GM12873 (cell line): ENCODE measurements around the gene LMF2.

Experiments used
- TF ChIP-seq, protein P1 (sequence below): IDR thresholded peaks from 2 replicates; pipeline ENCODE4 v1.5.1; 2012; ENCODE audit warnings: low read depth, mild to moderate bottlenecking, moderate library complexity, low read length, control low read depth; ENCODE audit not compliant: insufficient read depth; ENCODE audit errors: missing control alignments

The LMF2 gene

GRCh38 chr22:50527921-50528681, 20.6 kb upstream of the LMF2 start:
- TF ChIP-seq, protein P1, sequence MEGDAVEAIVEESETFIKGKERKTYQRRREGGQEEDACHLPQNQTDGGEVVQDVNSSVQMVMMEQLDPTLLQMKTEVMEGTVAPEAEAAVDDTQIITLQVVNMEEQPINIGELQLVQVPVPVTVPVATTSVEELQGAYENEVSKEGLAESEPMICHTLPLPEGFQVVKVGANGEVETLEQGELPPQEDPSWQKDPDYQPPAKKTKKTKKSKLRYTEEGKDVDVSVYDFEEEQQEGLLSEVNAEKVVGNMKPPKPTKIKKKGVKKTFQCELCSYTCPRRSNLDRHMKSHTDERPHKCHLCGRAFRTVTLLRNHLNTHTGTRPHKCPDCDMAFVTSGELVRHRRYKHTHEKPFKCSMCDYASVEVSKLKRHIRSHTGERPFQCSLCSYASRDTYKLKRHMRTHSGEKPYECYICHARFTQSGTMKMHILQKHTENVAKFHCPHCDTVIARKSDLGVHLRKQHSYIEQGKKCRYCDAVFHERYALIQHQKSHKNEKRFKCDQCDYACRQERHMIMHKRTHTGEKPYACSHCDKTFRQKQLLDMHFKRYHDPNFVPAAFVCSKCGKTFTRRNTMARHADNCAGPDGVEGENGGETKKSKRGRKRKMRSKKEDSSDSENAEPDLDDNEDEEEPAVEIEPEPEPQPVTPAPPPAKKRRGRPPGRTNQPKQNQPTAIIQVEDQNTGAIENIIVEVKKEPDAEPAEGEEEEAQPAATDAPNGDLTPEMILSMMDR = no peak

DNA sequence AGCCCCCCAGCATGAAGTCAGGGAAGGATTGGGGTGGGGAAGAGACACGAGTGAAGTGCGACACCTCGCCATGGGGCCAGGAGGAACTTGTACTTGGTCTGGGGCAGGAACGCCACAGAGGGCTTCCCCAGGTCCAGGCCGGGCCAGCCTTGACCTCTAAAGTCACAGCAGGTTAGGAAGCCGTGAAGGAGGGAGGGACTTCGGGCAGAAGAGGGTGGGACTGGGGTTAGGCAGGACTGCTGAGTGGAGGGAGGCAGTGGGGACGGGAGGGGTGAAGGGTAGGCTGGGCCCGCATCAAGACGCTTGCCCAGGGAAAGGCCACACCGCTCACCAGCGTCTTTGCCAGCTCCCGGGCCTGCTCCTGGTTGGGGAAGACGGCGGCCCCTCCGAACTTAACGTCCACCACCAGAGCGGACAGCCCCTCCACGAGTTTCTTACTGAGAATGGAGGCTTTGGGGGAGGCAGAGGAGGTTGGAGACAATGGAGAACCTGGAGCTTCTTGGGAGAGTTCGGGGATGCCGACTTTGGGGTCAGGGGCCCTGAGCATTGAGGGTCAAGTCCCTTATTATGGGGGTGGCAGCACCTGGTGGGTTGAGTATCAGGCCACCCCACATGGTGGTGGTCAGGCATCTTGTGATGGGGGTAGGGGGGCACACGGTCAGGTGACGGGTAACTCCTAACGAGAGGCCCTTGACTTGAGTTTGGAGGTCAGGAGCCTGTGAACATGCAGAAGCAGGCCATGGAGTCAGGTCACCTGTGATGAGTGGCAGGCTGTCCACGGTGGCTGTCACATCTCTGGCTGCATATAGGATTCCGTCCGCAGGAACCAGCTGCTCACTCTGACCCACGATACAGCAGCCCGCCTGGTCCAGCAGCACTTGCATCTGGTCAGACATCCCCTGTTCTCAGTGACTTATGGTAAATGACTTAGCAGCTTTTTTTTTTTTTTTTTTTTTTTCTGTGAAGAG, 19.6 kb upstream of the LMF2 start:
- TF ChIP-seq, protein P1 = no peak

DNA sequence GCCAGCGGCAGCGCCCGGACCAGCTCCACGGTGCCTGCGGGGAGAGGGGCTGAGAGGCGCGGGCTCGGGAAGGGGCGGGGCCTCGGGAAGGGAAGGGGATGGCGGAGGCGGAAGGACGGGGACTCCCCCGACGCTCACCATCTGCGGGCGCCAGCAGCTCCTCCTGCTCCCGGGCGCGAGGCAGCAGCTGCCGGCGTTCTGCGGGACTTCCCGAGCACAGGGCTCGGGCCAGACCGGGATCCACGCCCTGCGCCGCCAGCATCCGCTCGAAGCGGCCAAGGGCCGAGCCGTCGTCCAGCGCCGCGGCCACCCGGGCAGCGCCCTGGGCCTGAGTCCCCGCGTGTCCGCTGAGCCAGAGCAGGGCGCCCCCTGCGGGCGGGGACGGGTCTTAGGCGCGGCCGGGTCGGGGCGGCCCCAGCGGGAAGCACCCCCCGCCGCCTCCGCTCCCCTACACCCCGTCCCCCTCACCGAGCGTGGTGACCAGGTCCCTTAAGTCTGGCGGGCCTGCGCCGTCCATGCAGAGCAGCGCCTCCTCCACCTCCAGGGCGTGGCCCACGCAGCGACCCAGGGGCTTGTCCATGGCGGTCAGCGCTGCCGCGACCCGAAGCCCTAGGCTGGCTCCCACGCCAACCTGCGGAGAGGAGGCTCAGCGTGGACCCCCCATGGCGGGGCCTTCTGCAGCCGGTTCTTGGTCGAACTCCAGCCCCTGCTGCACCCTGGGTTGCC, 18.8 kb upstream of the LMF2 start:
- TF ChIP-seq, protein P1 = peak; percentile 77

DNA sequence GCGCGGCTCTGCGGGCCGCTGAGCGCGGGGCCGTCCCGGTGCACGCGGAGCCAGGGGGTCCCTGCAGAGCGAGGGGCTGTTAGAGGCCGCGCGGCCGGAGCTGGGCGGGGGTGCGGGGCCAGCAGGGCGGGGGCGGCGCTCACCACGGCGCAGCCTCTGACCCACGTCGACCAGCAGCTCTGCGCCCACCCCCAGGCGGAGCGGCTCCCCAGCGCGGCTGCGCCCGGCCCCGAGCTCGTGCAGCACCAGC, 18.3 kb upstream of the LMF2 start:
- TF ChIP-seq, protein P1 = no peak

GRCh38 chr22:50525104-50525857, 17.8 kb upstream of the LMF2 start, which contains the start of gene SCO2:
Gene SCO2 (minus strand): TSS chr22:50525598. CDS start chr22:50524411, 1,187 bp downstream.
- TF ChIP-seq, protein P1 = peak; percentile 63

DNA sequence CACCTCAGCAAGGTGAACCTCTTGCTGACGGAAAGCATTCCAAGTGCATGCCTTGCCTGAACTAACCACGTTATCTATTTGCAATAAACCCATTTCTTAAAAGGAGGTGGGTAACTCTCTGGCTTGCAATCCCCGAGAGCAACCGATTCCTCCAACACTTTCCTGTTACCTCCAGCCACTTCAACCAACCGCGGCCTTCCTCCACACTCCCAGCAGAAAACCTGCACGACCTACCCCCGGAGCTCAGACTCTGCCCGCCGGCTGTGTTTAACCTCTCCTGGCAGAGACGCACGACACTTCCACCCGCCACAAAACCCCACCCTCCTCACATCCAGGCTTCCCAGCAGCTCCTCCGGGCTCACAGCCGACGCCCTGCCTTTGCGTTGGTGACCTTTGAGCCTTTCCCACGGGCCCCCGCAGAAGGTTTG, 17.2 kb upstream of the LMF2 start:
- TF ChIP-seq, protein P1 = no peak
